GM19468 (cell line): ENCODE measurements around the gene CACNA2D1.

ENCODE experiments used
- ATAC-seq: cut with Tn5 transposase; IDR thresholded peaks from one replicate; pipeline ENCODE4 v1.9.1; 2021; ENCODE audit warnings: mild to moderate bottlenecking, moderate library complexity, moderate number of reproducible peaks; ENCODE audit not compliant: unreplicated experiment; ENCODE audit errors: extremely low read depth

Gene CACNA2D1

GRCh38 chr7:82443547-82444219 is at the start of gene CACNA2D1:
Gene CACNA2D1 (minus strand): TSS chr7:82443777.
- no peak for ATAC-seq

GRCh38 chr7:82481499-82482097 is 38.0 kb upstream of the CACNA2D1 start:
- ATAC-seq = no peak

DNA sequence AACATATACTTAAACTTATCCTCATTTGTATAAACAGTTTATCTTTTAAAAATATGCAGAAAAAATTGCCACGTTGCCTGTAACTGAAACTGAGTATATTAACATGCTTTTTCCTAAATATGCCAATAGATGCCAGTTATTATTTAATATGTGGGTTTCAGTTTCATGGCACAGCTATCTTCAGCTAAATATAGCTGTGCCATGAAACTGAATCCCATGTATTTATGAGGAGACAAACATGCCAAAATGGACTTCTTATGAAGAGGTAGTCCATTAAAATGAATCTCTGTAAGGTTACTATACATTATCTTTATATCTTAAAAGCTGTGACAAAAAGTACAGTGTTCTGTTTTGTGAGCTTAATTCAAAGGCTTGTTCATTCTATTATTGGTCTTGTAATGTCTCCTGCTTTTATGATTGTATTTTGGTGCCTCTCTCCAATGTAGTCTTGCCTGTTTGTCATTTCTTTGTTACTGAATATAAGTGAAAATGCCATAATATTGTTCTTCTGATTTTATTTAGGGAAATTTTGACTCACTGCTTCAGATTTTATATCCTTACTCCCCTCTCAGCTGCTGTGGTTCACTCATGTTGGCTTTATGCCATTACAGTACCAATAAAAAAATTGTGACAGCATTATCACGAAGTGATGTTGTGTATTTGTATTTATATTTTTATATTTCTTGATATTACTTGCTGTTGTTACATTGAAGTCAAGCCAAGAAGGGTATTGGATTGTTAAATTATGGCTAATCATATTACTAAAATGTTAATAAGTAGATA is 34.3 kb upstream of the CACNA2D1 start:
- no peak for ATAC-seq

DNA sequence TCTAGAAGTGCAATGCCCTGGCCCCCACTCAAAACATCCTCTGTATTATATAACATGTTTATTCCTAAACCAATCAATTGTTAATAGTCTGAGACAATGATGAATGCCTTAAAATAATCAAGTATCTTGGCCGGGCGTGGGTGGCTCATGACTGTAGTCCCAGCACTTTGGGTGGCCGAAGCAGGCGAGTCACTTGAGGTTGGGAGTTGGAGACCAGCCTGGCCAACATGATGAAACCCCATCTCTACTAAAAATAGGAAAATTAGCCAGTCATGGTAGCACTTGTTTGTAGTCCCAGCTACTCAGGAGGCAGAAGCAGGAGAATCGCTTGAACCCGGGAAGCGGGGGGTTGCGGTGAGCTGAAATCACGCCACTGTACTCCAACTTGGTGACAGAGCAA is 29.4 kb upstream of the CACNA2D1 start:
- no peak for ATAC-seq

GRCh38 chr7:82471351-82472020 is 27.9 kb upstream of the CACNA2D1 start:
- ATAC-seq = no peak

GRCh38 chr7:82469207-82469606 is 25.6 kb upstream of the CACNA2D1 start:
- no peak for ATAC-seq

- no peak for ATAC-seq
Measured at GRCh38 chr7:82468435-82468834, 24.9 kb upstream of the CACNA2D1 start.

DNA sequence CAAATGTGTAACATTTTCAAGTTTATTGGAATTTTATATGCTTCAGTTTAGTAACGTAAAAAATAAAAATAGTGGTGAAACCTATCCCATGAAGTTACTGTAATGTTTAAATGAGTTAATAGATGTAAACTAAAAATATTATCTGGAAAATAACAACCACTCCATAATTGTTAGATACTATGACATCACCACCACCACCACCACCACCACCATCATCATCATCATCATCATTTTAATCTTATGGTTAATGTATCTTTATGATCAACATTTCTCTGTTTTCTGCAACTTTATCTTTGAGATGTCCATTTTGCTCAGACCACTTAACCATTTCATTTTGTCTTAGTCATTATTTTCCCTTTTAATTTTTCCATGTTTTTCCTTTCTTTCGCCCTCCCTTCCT is 23.4 kb upstream of the CACNA2D1 start:
- no peak for ATAC-seq

DNA sequence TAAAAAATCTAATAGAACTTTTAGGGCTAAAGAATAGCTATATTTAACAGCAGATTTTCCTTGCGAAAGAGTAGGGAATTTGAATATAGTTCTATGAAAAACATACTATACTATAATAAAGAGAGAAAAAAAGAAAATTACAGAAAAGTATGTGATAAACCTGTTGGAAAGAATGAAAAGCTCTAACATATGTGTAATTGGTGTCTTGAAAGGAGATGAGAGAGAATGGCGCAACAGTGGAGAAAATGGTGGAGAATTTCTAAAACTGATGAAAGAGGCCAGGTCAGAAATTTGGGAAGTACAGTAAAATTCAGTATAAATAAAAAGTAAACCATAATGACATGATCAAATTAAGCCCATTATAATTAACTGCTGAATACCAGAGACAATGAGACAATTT is 20.8 kb upstream of the CACNA2D1 start:
- no peak for ATAC-seq

DNA sequence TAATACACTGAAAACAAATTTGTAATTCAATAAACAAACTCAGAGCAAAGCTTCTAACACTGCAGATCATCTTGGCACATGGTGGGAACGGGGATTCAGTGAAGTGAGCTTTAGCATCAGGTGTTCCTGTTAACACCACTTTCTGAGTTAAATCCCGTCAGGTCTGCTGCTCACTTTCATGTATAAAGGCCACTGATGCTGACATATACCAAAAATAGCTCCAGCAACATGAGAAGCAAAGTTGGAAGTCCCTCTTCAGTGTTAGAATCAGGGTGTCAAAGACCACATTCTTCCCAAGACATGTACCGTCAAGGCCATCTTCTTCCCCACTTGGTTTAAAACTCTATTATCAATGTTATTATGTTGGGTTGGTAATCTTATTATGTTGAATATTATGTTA is 11.7 kb upstream of the CACNA2D1 start:
- ATAC-seq = no peak

- ATAC-seq = no peak
Measured at GRCh38 chr7:82450759-82451158, 7.2 kb upstream of the CACNA2D1 start.

GRCh38 chr7:82449910-82450309 is 6.3 kb upstream of the CACNA2D1 start:
- ATAC-seq = no peak

DNA sequence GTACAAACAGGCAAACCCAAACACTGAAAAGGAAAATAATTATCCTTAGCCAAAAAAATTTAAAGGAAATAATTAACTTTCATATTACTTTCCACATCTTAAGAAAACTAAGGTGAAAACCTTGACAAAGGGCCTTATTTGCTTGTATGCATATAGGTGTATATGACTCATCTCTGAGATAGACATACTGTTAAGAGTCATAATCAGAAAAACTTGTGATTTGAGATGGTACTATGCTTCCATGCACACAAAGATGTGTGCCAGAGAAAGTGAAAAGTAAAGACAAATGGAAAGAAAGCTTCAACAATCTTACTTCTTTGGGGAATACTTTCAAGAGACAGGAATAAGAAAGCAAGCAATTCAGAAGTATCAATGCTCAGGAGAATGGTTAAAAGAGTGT is 3.3 kb upstream of the CACNA2D1 start:
- ATAC-seq = no peak

DNA sequence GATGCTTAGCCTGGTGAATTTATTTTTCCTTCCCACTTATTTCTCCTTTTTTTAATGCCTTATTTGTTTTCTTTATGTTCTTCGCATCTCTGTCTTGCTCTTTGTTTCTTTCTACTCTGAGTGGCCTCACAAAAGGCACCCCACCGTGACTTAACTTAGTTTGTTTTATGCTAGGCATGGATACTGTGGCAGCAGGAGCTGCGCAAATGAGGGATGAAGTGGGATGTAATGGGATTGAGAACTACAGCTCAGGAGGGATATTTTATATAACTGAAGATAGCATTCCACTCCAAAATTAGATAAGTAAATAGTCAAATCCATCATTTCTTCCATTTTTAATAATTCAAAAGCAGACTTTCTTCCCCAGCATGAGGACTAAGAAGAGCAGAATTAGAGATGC is 1.7 kb upstream of the CACNA2D1 start:
- no peak for ATAC-seq

GRCh38 chr7:82444220-82444909 is 788 bp upstream of the CACNA2D1 start:
- no peak for ATAC-seq

DNA sequence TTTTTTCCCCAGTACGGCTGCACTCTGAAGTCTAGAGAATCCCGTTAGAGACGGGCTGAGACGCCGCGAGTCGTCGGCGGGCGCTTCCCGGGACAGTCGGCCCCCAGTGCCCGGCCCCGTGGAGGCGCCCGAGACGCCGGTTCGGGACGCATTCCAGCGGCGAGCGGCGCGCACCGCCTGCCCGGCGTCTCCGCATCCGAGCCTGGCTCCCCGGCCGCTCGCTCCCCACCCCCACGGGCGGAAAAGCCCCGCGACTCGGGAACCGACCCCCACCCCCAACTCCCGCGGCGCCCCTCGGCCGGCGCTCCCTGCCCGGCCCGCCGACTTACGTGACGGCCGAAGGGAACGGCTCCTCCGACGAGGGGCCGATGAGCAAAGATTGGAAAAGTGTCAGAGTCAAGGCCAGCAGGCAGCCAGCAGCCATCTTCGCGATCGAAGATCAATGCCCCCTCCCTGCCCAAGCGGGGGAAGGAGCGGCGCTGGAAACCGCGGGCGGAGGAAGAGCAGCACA is 486 bp downstream of the CACNA2D1 start:
- ATAC-seq = no peak

DNA sequence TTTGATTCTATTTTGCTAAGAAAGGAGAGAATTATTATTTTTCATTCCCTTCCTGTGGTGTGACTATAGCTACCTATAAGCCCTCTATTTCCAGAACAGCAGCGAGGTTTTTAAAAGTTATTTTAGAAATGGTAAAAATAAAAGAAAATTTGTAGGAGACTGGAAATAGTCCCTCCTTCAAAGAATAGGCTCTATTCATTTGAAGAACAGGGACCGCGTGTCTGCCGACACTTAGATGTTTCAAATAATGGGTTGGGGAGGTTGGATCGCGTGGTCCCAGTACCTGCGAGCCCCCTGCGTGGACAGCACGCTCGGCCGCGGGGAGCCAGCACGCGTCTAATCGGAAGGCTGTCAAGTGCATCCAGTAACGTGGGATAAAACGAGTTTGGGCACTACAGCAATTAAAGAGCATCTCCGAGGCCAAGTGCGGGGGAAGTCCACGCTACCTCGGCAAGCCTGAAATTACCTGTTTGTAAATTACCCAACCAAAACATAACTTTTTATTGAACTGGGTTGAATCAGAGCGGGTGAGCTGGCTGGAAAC is 1.0 kb downstream of the CACNA2D1 start:
- no peak for ATAC-seq

DNA sequence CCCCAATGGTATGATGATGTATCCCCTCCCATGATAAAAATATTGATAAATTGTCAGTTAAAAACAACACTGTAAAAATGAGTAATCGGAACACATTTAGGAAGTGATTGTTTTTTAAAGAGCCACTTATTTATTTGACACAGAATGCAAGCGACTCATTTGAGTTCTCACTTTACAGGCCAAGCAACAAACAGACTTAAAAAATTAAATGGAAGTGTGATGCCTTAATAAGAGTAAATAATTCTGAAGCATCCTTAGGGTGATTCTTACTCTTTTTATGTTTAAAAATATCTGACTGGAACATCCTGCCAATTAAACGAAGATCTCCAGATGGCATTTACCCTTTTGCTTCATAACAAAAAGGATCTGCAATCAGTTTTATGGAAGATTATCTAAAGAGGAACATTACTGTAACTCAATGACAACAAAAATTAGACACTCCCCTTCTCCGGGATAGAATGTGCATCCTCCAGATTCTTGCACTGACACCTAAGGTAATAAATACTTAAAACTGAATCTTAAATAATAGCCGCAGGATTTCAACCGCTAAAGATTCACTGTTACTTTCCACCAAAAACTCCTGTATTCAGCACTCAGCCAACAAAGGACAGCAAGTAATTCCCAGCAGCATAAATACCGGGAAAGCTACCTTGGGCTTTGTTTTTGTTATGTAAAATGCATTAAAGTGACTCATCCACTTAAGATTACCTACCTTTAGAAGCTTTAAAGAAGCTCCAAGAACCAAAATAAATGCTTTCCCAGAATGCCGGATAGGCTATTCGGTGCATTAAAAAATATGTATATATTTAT is 1.7 kb downstream of the CACNA2D1 start:
- no peak for ATAC-seq

GRCh38 chr7:82438521-82438920 is 5.1 kb downstream of the CACNA2D1 start:
- ATAC-seq = no peak
